ENCODE measurements around the gene ASTN2.

ASTN2 gene, protein sequence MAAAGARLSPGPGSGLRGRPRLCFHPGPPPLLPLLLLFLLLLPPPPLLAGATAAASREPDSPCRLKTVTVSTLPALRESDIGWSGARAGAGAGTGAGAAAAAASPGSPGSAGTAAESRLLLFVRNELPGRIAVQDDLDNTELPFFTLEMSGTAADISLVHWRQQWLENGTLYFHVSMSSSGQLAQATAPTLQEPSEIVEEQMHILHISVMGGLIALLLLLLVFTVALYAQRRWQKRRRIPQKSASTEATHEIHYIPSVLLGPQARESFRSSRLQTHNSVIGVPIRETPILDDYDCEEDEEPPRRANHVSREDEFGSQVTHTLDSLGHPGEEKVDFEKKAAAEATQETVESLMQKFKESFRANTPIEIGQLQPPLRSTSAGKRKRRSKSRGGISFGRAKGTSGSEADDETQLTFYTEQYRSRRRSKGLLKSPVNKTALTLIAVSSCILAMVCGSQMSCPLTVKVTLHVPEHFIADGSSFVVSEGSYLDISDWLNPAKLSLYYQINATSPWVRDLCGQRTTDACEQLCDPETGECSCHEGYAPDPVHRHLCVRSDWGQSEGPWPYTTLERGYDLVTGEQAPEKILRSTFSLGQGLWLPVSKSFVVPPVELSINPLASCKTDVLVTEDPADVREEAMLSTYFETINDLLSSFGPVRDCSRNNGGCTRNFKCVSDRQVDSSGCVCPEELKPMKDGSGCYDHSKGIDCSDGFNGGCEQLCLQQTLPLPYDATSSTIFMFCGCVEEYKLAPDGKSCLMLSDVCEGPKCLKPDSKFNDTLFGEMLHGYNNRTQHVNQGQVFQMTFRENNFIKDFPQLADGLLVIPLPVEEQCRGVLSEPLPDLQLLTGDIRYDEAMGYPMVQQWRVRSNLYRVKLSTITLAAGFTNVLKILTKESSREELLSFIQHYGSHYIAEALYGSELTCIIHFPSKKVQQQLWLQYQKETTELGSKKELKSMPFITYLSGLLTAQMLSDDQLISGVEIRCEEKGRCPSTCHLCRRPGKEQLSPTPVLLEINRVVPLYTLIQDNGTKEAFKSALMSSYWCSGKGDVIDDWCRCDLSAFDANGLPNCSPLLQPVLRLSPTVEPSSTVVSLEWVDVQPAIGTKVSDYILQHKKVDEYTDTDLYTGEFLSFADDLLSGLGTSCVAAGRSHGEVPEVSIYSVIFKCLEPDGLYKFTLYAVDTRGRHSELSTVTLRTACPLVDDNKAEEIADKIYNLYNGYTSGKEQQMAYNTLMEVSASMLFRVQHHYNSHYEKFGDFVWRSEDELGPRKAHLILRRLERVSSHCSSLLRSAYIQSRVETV (N-terminal part only)

DNA sequence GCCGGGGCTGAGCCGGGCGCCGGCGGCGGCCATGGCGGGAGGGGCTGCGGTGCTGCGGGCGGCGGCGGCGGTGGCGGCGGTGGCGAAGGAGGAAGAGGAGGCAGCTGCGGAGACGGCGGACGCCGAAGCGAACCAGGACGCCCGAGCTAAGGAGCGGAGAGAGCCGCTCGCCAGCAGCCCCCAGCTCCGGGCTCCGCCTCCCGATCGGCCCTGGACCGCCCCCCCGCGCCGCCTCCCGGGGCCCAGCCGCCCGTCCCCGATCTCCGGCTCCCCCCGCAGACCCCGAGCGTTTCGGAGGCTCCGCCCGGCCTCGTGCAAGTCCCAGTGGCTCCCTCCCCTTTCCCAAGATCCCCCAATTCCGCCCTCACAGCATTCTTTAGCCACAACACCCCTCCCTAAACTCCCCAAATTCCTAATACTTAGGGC lies at the start of gene ASTN2:
Gene ASTN2, minus strand, starts transcription at position 152 of the 426 bp plus-strand sequence. Its CDS starts 119 bp downstream, at position 33.
- DNase-seq (ENCODE audit: low spot score) = no peak

DNA sequence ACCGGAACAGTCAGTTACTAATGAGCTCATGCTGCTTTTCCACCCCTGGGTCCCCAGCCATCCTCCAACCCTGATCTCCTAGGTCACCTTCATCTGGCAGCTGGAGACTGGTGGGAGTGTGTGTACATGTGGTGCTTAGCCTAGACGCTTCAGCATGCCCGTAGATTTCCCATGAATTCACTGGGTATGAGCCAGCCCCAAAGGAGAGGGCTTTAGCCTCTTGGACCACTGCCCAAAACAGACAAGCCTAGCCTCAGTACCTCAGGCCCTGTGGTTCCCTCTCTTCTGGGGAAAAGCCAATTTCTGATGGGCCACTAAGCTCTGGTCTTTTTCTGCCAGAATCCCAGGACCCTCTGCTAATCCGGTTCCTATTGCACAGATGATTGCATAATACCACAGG lies 48.0 kb upstream of the ASTN2 start:
- DNase-seq (ENCODE audit: low spot score) = no peak

DNA sequence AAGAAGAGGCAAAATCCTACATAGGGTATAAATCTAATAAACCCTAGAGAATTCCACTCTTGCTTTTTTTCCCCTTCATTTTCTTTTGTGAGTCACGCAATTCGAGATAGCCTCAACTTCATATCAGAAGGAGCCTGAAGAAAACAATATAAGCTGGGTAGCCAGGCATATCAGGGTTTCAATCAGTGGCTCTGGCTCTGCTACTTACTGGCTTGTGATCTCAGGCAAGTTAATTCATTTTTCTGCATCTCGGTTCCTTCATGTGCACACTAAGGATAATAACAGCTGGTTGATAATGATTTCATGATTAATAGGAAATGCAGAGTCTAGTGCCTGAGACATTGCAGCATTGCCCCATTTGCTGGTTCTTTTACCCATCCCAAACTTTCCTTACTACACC lies 46.5 kb upstream of the ASTN2 start:
- DNase-seq (ENCODE audit: low spot score) = no peak

DNA sequence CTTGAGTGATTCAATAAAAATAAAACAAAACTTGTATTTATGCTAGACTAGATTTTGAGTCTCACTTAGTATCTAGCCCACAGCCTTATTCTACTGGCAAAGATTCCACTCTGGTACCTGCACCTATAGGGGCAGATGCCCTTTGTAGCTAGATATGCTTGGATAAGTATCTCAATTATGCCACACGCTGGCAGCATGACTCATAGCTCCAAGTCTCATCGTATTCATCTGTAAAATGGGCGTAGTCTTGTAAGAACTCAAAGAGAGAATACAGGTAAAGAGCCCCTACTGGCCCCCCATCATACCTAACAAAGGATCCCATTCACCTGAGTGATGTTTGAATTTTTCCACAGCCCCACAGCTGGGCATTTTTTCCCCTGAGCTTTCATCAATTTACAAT lies 45.9 kb upstream of the ASTN2 start:
- no peak for DNase-seq (ENCODE audit: low spot score)

DNA sequence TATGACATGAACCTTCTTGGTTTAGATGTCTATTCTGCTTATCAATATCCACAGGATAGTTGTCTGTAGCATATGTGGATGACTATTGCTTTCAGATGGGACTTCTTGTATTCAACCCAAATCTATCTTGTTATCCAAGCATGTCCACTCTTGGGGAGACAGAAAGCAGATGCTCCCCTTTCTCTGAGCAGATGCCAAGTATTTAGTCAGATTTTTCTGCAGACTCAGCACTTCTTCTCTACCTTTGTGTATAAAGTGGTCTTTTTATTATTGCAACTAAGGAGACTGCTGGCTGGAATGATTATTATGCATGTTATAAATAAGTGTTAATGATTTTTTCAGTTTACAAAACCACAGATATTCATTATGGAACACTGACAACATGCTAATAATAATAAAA lies 45.1 kb upstream of the ASTN2 start:
- DNase-seq (ENCODE audit: low spot score) = no peak

DNA sequence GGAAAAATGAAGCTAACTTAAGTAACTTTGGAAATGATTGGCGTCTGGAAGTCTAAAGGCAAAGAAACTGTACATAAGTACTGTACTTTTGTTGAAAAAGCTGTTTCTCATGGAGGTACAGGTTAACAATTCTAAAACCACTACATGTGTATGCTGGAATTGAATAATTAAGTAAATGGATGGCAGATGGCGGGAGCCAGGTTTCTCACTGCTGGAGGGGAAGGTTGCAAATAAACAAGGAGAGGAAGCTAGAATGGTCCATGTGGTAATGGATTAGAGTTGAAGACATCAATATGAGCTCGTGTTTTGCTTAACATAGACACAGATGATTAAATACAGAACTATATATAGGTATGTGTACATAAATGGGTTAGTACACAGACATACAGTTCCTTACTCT lies 43.2 kb upstream of the ASTN2 start:
- DNase-seq (ENCODE audit: low spot score) = no peak

DNA sequence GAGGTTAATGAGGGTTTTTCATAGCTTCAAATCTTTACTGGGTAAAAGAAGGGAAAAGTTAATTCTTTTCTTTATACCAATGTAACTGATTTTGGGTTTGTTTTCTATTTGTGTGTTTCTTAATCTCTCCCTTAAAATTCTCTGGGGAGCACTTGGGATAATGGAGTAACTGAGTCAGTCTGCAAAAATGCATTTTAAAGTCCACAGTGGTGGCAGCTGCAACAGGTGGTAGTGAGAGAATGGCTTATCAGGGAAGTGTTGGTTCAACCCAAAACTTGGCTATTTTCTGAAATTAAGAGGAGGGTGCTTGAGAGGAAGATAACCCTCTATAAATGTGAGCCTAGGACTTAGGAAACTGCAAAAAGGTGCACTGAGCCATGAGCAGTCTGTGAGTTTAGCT lies 39.9 kb upstream of the ASTN2 start:
- DNase-seq (ENCODE audit: low spot score) = no peak

DNA sequence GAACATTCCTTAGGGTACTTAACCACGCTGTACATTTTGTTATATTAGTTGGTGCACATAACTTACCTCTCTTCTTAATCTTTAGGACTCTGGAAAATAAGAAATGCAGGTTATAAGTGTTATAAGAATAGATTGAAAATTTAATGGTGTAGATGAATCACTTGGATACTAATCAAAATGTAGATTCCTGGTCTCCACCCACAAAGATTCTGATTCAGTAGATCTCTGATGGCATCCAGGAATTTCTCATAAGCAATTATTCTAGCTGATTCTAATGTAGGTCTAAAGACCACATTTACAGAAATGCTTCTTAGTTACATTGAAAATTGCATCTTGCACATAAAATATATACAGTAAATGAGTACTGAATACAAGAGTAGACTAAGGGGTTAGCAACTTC lies 38.9 kb upstream of the ASTN2 start:
- no peak for DNase-seq (ENCODE audit: low spot score)

DNA sequence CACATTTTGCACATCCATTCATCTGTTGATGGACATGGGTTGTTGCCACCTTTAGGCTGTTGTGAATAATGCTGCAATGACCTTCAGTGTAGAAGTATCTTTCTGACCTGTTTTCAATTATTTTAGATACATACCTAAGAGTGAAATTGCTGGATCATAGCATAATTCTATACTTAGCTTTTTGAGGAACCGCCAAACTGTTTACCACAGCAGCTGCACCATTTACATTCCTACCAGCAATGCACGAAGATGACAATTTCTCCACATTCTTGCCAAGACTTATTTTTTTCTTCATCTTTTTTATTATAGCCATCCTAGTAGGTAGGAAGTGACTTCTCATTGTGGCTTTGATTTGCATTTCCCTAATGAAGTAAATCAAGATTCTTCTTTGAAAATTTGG lies 36.5 kb upstream of the ASTN2 start:
- no peak for DNase-seq (ENCODE audit: low spot score)

DNA sequence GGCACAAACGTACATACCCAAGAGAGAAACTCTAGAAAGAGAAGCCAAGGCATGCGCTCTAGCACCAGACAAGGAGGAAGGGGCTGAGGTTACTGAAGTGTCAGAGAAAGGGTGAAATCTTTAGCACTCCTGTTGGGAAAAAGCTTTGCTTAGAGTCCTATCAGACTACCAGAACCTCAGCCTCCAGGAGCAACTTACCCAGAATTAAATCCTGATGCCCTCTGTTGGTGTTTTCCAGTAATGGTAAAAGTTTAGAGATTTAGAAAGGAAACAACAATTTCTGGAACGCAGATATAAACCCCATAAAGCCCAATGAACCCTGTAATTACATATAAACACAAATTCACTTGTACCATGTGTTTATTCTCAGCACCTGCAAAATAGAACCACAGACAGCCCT lies 33.2 kb upstream of the ASTN2 start:
- DNase-seq (ENCODE audit: low spot score) = no peak

DNA sequence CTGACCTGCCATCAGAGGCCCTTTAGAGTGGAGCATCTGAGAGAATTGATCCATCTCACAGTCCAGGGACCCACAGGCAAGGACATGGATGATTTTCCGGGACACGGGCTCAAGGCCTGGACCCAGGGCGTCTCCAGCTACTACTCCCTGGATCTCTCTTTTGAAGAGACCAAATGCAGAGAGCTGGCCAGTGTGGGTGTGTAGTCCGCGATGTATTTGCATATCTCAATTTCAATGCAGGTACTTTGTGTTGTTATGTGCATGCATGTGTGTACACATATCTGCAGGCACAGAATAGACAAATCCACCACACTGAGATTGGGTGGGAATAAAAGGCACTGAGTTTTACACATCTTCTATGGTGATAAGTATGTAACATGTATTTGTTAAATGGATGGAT lies 30.8 kb upstream of the ASTN2 start:
- no peak for DNase-seq (ENCODE audit: low spot score)

DNA sequence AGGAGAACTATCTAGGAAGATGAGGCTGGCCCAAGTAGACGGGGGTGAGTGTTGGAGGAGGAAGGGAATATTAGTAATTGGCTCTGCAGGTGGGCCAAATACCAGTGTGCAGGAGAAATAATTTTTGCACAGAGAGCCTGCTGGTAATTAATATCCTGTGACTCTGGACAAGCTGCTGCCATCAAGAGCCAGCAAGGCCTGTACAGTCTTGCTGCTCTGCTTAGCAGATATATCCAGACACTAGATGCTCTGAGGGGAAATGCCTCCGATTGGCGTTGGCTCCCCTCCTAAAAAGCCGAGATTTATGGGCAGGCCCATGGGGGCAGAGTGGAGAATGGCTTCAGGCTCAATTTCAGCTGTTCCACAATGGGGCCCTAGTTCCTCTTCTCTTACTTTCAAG lies 29.6 kb upstream of the ASTN2 start:
- no peak for DNase-seq (ENCODE audit: low spot score)

DNA sequence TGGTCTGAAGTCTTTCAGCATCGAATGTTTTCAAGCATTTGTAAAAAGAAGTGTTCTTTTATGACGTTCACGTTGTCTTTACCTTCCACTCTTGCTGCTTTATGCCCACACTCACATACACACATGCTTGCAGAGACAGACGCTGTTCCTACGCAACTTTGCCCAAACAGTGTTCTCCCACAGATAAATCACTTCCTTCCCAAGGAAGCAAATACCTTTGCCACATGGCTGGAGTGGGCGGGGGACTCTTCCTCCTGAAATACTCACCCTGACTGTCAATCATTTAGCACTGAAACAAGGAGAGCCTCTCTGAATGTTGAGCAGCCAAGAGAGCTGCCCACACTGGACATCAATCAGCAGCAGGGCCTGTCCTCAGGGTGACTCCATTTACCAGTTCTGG lies 22.4 kb upstream of the ASTN2 start:
- peak; percentile 7 for DNase-seq (ENCODE audit: low spot score)

DNA sequence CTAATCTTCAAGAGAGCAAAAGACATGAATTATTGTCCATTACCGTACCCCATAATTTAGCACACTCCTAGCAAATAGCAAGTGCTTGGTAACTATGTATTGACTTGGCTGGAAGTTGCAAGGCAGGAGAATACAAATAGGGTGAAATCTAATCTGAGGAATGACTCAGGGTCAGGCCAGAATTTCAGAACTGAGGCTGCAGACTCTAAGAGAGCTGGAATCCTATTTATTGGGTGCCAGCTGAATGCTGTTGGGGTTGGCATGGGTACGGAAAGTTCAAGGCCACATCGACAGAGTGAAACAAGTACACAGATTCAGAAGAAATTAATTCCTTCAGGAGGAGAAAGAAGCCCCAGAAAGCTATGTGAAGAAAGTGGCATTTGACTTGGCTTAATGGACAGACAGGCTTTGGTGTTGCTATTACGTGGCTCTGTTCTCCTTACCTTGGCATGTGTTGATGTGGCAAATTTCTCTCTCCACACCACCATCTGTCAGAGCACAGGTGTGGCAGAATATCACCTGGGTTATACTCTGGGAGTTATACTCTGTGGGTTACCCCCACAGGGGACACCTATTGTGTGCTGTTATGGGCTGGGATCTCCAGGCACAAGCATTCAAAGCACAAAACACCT lies 20.9 kb upstream of the ASTN2 start:
- no peak for DNase-seq (ENCODE audit: low spot score)

DNA sequence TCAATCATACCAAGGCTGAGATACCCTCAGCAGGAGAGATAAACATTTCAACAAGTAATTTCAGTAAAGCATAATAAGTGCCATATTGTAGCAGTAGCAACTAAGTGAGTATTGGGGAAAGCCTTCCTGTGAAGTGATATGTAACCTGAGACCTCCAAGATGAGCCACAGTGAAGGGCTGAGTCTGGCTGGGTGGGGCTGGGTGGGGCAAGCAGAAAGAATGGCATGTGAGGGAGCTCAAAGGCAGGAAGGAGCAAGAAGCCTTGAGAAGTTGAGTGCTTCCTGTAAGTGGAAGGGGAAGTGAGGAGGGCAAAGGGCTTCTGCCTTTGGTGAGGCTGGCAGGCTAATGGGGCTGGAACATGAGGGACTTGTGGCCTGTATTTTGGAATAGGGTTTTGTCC lies 19.7 kb upstream of the ASTN2 start:
- no peak for DNase-seq (ENCODE audit: low spot score)

DNA sequence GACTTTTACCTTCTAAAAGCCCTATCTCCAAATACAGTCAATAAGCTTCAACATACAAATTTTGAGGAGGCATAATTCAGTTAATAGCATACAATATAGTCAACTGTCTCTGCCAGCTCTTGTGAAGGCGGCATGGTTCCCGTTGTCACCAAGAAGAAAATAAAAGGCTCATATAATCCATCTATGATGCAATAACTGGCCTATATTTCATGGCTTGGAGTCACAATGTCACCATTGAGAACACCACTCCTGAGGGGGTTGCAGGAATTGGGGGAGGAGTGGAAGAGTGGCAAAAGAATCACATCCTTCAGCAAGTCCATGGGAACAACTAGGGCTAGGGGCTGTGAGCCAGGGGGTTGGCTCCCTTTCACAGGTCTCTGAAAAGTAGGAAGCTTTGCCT lies 16.0 kb upstream of the ASTN2 start:
- no peak for DNase-seq (ENCODE audit: low spot score)

DNA sequence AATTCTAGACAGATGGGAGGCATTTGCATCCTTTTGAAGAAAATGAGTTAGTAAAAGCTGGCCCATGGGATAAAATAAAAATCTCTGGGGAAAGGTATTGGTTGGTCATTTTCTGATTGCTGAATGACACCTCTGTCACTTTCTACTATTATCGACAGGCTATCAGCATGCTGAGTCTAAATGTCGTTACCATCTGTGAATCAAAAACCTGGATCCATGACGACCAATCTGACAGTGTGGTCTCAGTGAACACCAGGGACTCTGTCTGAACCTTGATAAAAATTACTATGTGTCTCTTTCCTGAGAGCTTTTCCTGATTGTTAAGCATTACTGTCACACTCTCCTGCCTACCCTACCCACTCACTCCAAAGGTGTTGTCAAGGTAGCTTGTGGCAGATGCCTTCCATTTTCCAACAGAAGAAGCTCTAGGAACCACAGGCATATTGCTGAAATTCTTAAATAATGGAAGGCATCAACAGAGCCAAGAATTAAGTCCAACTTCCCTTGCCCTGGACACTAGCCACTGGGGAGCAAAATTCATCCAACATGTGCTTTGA lies 12.6 kb upstream of the ASTN2 start:
- DNase-seq (ENCODE audit: low spot score) = no peak

DNA sequence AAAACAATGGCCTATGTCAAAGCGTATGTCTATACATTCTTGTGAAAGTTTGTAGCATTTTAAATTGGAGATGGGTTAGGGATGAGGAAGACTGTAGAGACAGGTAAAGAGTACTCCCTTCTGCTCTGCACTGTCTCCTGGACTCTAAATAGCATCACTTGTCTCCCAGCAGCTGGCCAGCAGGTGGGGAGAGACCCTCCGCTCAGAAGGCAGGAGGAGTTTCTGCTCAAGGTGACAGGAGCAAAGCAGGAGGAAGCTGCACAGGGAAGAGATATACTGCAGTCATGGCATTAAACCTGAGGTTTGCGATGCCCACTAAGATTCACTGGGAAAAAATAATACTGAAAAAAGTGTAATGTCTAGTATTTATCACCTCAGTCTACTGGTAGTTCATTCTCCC lies 10.7 kb upstream of the ASTN2 start:
- DNase-seq (ENCODE audit: low spot score) = no peak

DNA sequence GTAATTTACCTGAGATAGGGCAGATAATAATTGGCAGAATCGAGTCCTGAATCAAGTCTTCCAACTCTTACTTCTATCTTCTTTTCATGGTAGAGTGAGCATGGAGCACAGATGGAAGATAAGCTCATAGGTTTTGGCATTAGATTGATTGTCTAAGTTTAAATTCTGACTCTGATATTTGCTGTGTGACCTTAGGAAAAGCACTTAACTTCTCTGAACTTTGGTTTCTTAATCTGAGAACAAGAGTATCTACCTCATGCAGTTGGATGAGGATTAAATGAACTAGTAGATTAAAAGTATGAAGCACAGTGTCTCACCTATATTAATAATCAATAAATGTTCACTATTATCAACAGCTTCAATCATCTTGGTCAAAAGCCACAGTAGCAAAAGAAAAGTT lies 9.4 kb upstream of the ASTN2 start:
- no peak for DNase-seq (ENCODE audit: low spot score)

DNA sequence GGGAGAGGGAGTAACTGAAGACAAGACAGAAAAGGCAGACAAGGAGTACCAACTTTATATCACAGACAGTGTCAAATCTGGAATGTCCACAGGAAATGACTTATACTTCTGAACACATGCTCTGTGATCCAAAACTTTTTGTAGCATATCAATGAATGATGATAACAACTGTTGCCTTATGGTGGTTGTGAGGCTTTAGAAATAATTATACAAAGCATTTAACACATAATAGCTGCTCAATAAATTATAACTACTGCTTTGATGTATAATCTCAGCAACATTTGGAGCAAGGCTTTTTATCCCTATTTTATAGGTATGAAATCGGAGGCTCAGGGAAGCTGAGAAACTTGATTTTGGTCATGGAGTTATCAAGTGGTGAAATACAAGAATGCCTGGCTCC lies 3.3 kb upstream of the ASTN2 start:
- no peak for DNase-seq (ENCODE audit: low spot score)

DNA sequence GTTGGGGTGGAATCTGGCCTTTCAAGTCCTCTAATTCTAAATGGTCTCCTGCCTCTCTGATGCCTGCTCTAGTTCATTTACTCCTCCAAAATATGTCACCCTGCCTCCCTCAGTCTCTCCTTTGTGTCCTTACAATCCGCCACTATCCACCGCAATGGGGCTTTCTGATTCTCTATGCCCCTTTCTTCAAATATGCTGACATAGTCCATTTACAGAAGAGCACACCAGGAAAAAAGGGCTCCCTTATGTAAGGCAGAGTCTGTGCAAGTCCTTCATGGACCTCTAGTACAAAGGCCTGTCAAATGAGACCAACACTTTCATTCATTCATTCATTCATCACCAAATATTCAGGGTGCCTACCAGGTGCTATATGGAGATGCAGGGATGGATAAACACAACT lies 2.0 kb upstream of the ASTN2 start:
- no peak for DNase-seq (ENCODE audit: low spot score)

All from RKO (cell line).